Measurements from ENCODE around the gene EPB41. TPM values are rescaled to one million over a fixed set of nuclear protein-coding genes. Genes with fewer than 3 reads are reported as not detected.

Gene EPB41
- total and polyA plus RNA-seq, 4 donors: 10.7 to 189 (median 38.1) TPM

DNA sequence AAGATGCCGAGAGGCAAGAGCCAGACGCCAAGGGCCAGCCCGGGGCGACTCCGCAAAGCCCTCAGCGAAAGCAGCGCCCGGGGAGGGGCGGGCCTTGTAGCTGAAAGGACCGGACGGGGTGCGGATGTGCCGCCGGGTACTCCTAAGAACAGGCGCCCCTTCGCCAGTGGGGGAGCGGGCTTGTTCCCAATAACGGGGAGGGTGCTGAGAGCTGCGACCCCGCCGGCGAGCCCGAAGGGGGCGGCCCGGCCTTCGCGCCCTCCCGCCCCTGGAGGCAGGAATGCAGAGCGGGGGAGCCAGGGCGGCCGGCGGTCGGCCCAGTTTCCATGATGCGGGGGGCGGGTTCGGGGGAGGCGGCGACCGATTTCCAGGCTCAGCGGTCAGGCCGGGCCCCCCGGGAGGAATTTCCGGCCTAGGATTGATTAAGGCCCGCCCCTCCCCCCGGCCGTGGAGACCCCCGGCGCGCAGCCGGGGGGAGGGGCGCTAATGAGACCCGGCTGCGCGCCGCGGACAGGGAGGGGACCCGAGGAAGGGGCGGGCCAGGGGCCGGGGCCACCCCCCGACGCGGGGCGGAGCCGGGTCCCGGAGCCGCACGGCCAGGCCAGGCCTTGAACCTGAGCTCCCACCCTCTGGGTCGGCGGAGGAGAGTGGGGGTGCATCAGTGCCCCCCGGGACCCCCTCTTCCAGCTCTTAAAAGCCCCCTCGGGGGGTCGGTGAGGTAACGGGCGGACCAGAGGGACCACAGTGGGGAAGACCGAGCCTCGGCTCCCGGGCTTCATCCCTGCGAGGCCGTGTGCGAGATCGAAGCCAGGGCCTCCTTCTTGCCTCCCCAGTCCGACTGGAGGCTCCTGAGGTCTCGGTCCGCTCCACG is 210.2 kb downstream of the EPB41 start:
- peak overlapping the region; percentile 69 to 84 for H3K27ac ChIP-seq (ENCODE audit: low read depth in 1 of 2, low read length in 2 of 2)
- TF ChIP-seq GABPA (IDR thresholded peaks at IDR 0.05 in 1 of 2, conservative IDR thresholded peaks at IDR 0.05 in 1 of 2): no peak
- no peak for TF ChIP-seq HNF4G (IDR thresholded peaks at IDR 0.05)
- TF ChIP-seq EGR1 (IDR thresholded peaks at IDR 0.05; ENCODE audit: low read depth in 2 of 2): no peak
- TF ChIP-seq, protein P1, sequence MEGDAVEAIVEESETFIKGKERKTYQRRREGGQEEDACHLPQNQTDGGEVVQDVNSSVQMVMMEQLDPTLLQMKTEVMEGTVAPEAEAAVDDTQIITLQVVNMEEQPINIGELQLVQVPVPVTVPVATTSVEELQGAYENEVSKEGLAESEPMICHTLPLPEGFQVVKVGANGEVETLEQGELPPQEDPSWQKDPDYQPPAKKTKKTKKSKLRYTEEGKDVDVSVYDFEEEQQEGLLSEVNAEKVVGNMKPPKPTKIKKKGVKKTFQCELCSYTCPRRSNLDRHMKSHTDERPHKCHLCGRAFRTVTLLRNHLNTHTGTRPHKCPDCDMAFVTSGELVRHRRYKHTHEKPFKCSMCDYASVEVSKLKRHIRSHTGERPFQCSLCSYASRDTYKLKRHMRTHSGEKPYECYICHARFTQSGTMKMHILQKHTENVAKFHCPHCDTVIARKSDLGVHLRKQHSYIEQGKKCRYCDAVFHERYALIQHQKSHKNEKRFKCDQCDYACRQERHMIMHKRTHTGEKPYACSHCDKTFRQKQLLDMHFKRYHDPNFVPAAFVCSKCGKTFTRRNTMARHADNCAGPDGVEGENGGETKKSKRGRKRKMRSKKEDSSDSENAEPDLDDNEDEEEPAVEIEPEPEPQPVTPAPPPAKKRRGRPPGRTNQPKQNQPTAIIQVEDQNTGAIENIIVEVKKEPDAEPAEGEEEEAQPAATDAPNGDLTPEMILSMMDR (IDR thresholded peaks at IDR 0.05; ENCODE audit: low read depth, low read length, missing input control): peak; percentile 60
- no peak for TF ChIP-seq HNF4A (conservative IDR thresholded peaks at IDR 0.05)
- no peak for TF ChIP-seq RXRA (IDR thresholded peaks at IDR 0.05)
- TF ChIP-seq RAD21 (IDR thresholded peaks at IDR 0.05): peak in 1 of 2 donors; percentile 38
- H3K4me3 ChIP-seq (ENCODE audit: low read depth in 1 of 3, low read length in 3 of 3): peak overlapping the region; percentile 54 to 69 (median 68)
- H3K36me3 ChIP-seq (ENCODE audit: control insufficient read depth in 4 of 4, insufficient read depth in 3 of 4, low read depth in 1 of 4, low read length in 3 of 4): no peaks in the 10 kb centered on the region
- WGBS: 11% methylated on average over 85 of the region's 85 CpGs
- H3K9me3 ChIP-seq (ENCODE audit: control insufficient read depth in 4 of 4, low read length in 3 of 4): no peaks in the 10 kb centered on the region
- DNase-seq (ENCODE audit: low spot score): peak; percentile 73
- H3K27me3 ChIP-seq (ENCODE audit: control insufficient read depth in 4 of 4, insufficient read depth in 4 of 4, low read length in 3 of 4): no peaks in the 10 kb centered on the region
- H3K9ac ChIP-seq (ENCODE audit: low read depth in 1 of 2, low read length in 2 of 2): peak overlapping the region in 1 of 2 donors; percentile 28
- H3K4me1 ChIP-seq (ENCODE audit: control insufficient read depth in 4 of 4, insufficient read depth in 4 of 4, low read length in 3 of 4): peaks cover 12 to 25% (median 21%) of the 10 kb centered on the region in 4 donors

DNA sequence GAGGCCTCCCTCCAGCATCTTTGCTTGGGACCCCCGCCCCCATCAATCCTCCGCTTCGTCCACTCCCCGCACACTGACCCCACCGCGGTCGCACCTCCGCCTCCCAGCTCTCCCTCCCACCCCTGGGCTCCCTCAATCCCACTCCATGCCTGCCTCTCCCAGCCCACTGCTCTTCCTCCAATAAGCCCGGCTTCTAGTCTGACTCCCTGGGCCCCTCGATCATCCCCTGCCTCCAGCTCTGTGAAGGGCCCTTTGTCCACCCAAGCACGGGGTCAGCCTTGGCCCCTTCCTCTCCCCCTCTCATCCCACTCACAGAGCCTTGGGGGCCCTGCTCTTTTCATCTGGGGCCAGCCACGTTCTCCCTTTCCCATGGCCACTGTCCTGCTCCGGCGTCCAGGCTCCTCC is 210.9 kb downstream of the EPB41 start:
- TF ChIP-seq TAF1 (conservative IDR thresholded peaks at IDR 0.05) (no peak), FOXA2 (IDR thresholded peaks at IDR 0.05) (no peak), RXRA (IDR thresholded peaks at IDR 0.05) (no peak), HNF4G (IDR thresholded peaks at IDR 0.05) (no peak), SP1 (IDR thresholded peaks at IDR 0.05) (no peak)
- TF ChIP-seq, protein P2, sequence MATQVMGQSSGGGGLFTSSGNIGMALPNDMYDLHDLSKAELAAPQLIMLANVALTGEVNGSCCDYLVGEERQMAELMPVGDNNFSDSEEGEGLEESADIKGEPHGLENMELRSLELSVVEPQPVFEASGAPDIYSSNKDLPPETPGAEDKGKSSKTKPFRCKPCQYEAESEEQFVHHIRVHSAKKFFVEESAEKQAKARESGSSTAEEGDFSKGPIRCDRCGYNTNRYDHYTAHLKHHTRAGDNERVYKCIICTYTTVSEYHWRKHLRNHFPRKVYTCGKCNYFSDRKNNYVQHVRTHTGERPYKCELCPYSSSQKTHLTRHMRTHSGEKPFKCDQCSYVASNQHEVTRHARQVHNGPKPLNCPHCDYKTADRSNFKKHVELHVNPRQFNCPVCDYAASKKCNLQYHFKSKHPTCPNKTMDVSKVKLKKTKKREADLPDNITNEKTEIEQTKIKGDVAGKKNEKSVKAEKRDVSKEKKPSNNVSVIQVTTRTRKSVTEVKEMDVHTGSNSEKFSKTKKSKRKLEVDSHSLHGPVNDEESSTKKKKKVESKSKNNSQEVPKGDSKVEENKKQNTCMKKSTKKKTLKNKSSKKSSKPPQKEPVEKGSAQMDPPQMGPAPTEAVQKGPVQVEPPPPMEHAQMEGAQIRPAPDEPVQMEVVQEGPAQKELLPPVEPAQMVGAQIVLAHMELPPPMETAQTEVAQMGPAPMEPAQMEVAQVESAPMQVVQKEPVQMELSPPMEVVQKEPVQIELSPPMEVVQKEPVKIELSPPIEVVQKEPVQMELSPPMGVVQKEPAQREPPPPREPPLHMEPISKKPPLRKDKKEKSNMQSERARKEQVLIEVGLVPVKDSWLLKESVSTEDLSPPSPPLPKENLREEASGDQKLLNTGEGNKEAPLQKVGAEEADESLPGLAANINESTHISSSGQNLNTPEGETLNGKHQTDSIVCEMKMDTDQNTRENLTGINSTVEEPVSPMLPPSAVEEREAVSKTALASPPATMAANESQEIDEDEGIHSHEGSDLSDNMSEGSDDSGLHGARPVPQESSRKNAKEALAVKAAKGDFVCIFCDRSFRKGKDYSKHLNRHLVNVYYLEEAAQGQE (IDR thresholded peaks at IDR 0.05): no peak
- TF ChIP-seq, protein P3, sequence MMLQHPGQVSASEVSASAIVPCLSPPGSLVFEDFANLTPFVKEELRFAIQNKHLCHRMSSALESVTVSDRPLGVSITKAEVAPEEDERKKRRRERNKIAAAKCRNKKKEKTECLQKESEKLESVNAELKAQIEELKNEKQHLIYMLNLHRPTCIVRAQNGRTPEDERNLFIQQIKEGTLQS (IDR thresholded peaks at IDR 0.05): no peak
- TF ChIP-seq, protein P4, sequence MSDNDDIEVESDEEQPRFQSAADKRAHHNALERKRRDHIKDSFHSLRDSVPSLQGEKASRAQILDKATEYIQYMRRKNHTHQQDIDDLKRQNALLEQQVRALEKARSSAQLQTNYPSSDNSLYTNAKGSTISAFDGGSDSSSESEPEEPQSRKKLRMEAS (IDR thresholded peaks at IDR 0.05): no peak
- H3K27me3 ChIP-seq (ENCODE audit: control insufficient read depth in 4 of 4, insufficient read depth in 4 of 4, low read length in 3 of 4): no peaks in the 10 kb centered on the region
- no peak overlapping the region for H3K4me3 ChIP-seq (ENCODE audit: low read depth in 1 of 3, low read length in 3 of 3)
- H3K9me3 ChIP-seq (ENCODE audit: control insufficient read depth in 4 of 4, low read length in 3 of 4): no peaks in the 10 kb centered on the region
- H3K27ac ChIP-seq (ENCODE audit: low read depth in 1 of 2, low read length in 2 of 2): peak overlapping the region in 1 of 2 donors; percentile 69
- H3K9ac ChIP-seq (ENCODE audit: low read depth in 1 of 2, low read length in 2 of 2): no peak overlapping the region
- H3K4me1 ChIP-seq (ENCODE audit: control insufficient read depth in 4 of 4, insufficient read depth in 4 of 4, low read length in 3 of 4): peaks cover 12 to 25% (median 21%) of the 10 kb centered on the region in 4 donors
- H3K36me3 ChIP-seq (ENCODE audit: control insufficient read depth in 4 of 4, insufficient read depth in 3 of 4, low read depth in 1 of 4, low read length in 3 of 4): no peaks in the 10 kb centered on the region
- no peak for DNase-seq (ENCODE audit: low spot score)
- WGBS: 79% methylated on average over 14 of the region's 14 CpGs

Data from liver (tissue), 9 donors.